ENCODE results near the gene ECE1. TPM values are rescaled to one million over a fixed set of nuclear protein-coding genes. Genes with fewer than 3 reads are reported as not detected.

Gene ECE1
- total and polyA plus RNA-seq, 2 of the 13 experiments (the other 11 are each of a cell fraction or from before 2014, with no cell fraction given) = 13.5 to 21.2 TPM

DNA sequence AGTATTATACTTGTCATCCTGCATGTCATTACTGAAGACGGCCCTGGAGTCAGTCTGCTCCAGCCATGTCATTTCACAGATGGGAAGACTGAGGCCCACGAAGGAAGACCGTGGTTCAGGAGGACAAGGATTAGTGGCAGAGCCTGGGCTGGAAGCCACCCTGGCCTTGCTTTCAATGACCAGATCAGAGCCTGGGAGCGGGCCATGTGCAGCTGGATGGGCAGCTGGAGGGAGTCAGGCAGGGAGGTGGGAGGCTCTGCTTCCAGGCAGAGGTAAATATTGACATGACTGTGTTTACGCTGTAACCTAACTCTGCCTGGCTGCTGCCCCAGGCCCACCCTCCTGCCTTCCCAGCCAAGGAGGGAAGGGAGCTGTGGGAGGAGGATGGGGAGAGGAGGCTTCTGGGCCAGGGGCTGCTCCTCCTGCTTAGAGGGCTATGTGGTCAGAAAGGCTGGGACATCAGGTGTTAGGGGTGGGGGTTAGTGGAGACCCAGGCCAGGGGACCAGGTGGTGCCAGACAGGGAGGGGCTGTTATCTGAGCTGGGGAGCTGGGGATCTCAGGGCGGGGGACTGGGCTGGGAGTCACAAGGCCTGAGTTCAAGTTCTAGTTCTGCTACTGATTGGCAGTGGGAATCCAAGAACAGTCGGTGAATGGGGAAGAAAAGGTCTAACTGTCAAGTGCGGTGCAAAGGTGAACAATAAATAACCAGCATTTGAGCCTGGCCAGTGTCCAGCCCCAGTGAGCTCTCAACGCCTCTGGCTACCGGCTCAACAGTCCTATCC lies 48.5 kb upstream of the ECE1 start (continued):
- no peak for TF ChIP-seq USF2 (IDR thresholded peaks at IDR 0.05; ENCODE audit: low read depth, low read length)
- TF ChIP-seq USF2 (CRISPR knock-in tag; IDR thresholded peaks at IDR 0.05; ENCODE audit: borderline replicate concordance) = no peak
- TF ChIP-seq SALL2 (CRISPR knock-in tag; IDR thresholded peaks at IDR 0.05) = no peak; the same call in 1 of the 2 replicates
- TF ChIP-seq, protein P1, sequence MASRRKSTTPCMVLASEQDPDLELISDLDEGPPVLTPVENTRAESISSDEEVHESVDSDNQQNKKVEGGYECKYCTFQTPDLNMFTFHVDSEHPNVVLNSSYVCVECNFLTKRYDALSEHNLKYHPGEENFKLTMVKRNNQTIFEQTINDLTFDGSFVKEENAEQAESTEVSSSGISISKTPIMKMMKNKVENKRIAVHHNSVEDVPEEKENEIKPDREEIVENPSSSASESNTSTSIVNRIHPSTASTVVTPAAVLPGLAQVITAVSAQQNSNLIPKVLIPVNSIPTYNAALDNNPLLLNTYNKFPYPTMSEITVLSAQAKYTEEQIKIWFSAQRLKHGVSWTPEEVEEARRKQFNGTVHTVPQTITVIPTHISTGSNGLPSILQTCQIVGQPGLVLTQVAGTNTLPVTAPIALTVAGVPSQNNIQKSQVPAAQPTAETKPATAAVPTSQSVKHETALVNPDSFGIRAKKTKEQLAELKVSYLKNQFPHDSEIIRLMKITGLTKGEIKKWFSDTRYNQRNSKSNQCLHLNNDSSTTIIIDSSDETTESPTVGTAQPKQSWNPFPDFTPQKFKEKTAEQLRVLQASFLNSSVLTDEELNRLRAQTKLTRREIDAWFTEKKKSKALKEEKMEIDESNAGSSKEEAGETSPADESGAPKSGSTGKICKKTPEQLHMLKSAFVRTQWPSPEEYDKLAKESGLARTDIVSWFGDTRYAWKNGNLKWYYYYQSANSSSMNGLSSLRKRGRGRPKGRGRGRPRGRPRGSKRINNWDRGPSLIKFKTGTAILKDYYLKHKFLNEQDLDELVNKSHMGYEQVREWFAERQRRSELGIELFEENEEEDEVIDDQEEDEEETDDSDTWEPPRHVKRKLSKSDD (CRISPR knock-in tag; IDR thresholded peaks at IDR 0.05; ENCODE audit: low read depth) = peak; percentile 47; the same call in 1 of the 2 replicates
- peak; percentile 95; the same call in 1 of the 2 replicates for TF ChIP-seq ZNF556 (CRISPR knock-in tag; IDR thresholded peaks at IDR 0.05; ENCODE audit: borderline replicate concordance)
- no peak for TF ChIP-seq PCBP2 (optimal IDR thresholded peaks at IDR 0.05; ENCODE audit: low read depth, low read length, poor library complexity, severe bottlenecking)
- TF ChIP-seq ZNF18 (CRISPR knock-in tag; IDR thresholded peaks at IDR 0.05; ENCODE audit: insufficient replicate concordance) = no peak
- no peak for TF ChIP-seq ZNF780A (CRISPR knock-in tag; IDR thresholded peaks at IDR 0.05)
- TF ChIP-seq GLI4 (CRISPR knock-in tag; IDR thresholded peaks at IDR 0.05; ENCODE audit: borderline replicate concordance) = no peak; the same call in 1 of the 2 replicates
- TF ChIP-seq GABPA (IDR thresholded peaks at IDR 0.05; ENCODE audit: low read depth, low read length) = no peak
- no peak for TF ChIP-seq GABPA (CRISPR knock-in tag; IDR thresholded peaks at IDR 0.05; ENCODE audit: low read depth)
- no peak for TF ChIP-seq HHEX (CRISPR knock-in tag; IDR thresholded peaks at IDR 0.05)
- peak; percentile 85 for TF ChIP-seq MED1 (CRISPR knock-in tag; IDR thresholded peaks at IDR 0.05)
- TF ChIP-seq HNF1B (CRISPR knock-in tag; IDR thresholded peaks at IDR 0.05) = peak; percentile 95
- TF ChIP-seq RXRA (CRISPR knock-in tag; IDR thresholded peaks at IDR 0.05) = peak; percentile 95
- 0 out of 2 replicates have a peak, but pooled peaks have one; percentile 51 for TF ChIP-seq ZSCAN29 (CRISPR knock-in tag; conservative IDR thresholded peaks at IDR 0.05)
- TF ChIP-seq ZFYVE20 (CRISPR knock-in tag; IDR thresholded peaks at IDR 0.05; ENCODE audit: borderline replicate concordance, low read depth) = no peak
- TF ChIP-seq ZNF562 (CRISPR knock-in tag; IDR thresholded peaks at IDR 0.05; ENCODE audit: borderline replicate concordance) = no peak
- TF ChIP-seq, protein P2, sequence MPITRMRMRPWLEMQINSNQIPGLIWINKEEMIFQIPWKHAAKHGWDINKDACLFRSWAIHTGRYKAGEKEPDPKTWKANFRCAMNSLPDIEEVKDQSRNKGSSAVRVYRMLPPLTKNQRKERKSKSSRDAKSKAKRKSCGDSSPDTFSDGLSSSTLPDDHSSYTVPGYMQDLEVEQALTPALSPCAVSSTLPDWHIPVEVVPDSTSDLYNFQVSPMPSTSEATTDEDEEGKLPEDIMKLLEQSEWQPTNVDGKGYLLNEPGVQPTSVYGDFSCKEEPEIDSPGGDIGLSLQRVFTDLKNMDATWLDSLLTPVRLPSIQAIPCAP (CRISPR knock-in tag; IDR thresholded peaks at IDR 0.05; ENCODE audit: low read depth) = no peak
- TF ChIP-seq MATR3 (CRISPR knock-in tag; IDR thresholded peaks at IDR 0.05) = no peak

Data from HepG2 (cell line).